IMR-90 (cell line): ENCODE data around the gene TYSND1. TPM values are rescaled to one million over a fixed set of nuclear protein-coding genes. Genes with fewer than 3 reads are reported as not detected.

Source experiments
- ATAC-seq: fragments of 200-7000 bp; cut with Tn5 transposase; 2 replicates; pipeline ENCODE4 v1.9.1; 2020; ENCODE audit warnings: low read depth, mild to moderate bottlenecking, moderate library complexity
- BruUV-seq: library from RNA; stranded (reverse); fragments of 400-500 nt; replicated peaks from 2 replicates; lab custom pipeline; 2021; lab: Mats Ljungman, UMichigan
- CTCF ChIA-PET: fragments of 300-600 bp; formaldehyde crosslinking; extraction: SDS; loops from one replicate; lab custom pipeline; 2021; ENCODE audit warnings: antibody characterized with exemption; lab: Yijun Ruan, JAX
- POLR2A ChIA-PET: fragments of 300-600 bp; sonication (Branson Sonifier 250); formaldehyde crosslinking; loops from one replicate; lab custom pipeline; 2022; ENCODE audit warnings: antibody characterized with exemption; ENCODE audit not compliant: unreplicated experiment; lab: Charles Lee
- DNase-seq: peaks from one replicate; pipeline ENCODE4 v3.0.0; 2013
- H2AFZ ChIP-seq: replicated peaks from 2 replicates; pipeline ENCODE3; 2013; ENCODE audit warnings: low read length, mild to moderate bottlenecking; ENCODE audit not compliant: poor library complexity
- H2AK5ac ChIP-seq: 2 replicates; pipeline ENCODE4 v1.6.1; 2013; ENCODE audit warnings: low read depth, low read length, inconsistent platforms
- H2AK9ac ChIP-seq: replicated peaks from 2 replicates; pipeline ENCODE3; 2013; ENCODE audit warnings: mild to moderate bottlenecking, low read depth, low read length, moderate library complexity; ENCODE audit not compliant: poor library complexity
- H2BK120ac ChIP-seq: 2 replicates; pipeline ENCODE4 v1.6.1; 2013; ENCODE audit warnings: low read depth, low read length, inconsistent platforms
- H2BK15ac ChIP-seq: 3 replicates; pipeline ENCODE4 v1.6.1; 2013; ENCODE audit warnings: low read depth, low read length, inconsistent platforms
- H2BK20ac ChIP-seq: 2 replicates; pipeline ENCODE4 v1.6.1; 2013; ENCODE audit warnings: low read depth, mild to moderate bottlenecking, inconsistent platforms, low read length, moderate library complexity
- H2BK5ac ChIP-seq: 2 replicates; pipeline ENCODE4 v1.6.1; 2013; ENCODE audit warnings: mild to moderate bottlenecking, low read depth, low read length, inconsistent platforms; ENCODE audit not compliant: poor library complexity, severe bottlenecking
- H3K14ac ChIP-seq: replicated peaks from 2 replicates; pipeline ENCODE4 v1.6.1; 2013; ENCODE audit warnings: low read depth, low read length, inconsistent platforms
- H3K18ac ChIP-seq: 2 replicates; pipeline ENCODE4 v1.6.1; 2013; ENCODE audit warnings: low read depth, low read length, control low read depth
- H3K23ac ChIP-seq: 2 replicates; pipeline ENCODE4 v1.6.1; 2013; ENCODE audit warnings: low read depth, low read length, inconsistent platforms
- H3K27ac ChIP-seq: 2 replicates; pipeline ENCODE4 v1.5.1; 2013; ENCODE audit warnings: mild to moderate bottlenecking, control low read depth, low read length; ENCODE audit not compliant: insufficient read depth
- H3K27me3 ChIP-seq: 2 replicates; pipeline ENCODE4 v1.6.1; 2013; ENCODE audit warnings: low read length; ENCODE audit not compliant: control insufficient read depth, insufficient read depth
- H3K36me3 ChIP-seq: 2 replicates; pipeline ENCODE4 v1.6.1; 2013; ENCODE audit warnings: low read length, mixed read lengths; ENCODE audit not compliant: control insufficient read depth, insufficient read depth
- H3K4ac ChIP-seq: 2 replicates; pipeline ENCODE4 v1.6.1; 2013; ENCODE audit warnings: low read depth, low read length, inconsistent platforms
- H3K4me1 ChIP-seq: 2 replicates; pipeline ENCODE4 v1.6.1; 2013; ENCODE audit warnings: low read length, mixed read lengths; ENCODE audit not compliant: control insufficient read depth, insufficient read depth
- H3K4me2 ChIP-seq: 2 replicates; pipeline ENCODE4 v1.6.1; 2013; ENCODE audit warnings: low read depth, mild to moderate bottlenecking, control low read depth, low read length, moderate library complexity
- H3K4me3 ChIP-seq: 2 replicates; pipeline ENCODE4 v1.5.1; 2013; ENCODE audit warnings: low read depth, mild to moderate bottlenecking, control low read depth, low read length, moderate library complexity; ENCODE audit not compliant: insufficient read depth
- H3K56ac ChIP-seq: 2 replicates; pipeline ENCODE4 v1.6.1; 2013; ENCODE audit warnings: low read length, inconsistent platforms; ENCODE audit not compliant: insufficient read depth; ENCODE audit errors: extremely low read depth
- H3K79me1 ChIP-seq, 2 experiments: 2 replicates each; pipeline ENCODE4 v1.6.1; 2013; ENCODE audit warnings: low read length in 2 of 2, inconsistent platforms in 1 of 2, low read depth in 1 of 2
- H3K9ac ChIP-seq: 2 replicates; pipeline ENCODE4 v1.6.1; 2013; ENCODE audit warnings: low read depth, low read length, control low read depth
- H3K9me1 ChIP-seq: 2 replicates; pipeline ENCODE4 v1.6.1; 2013; ENCODE audit warnings: low read length, inconsistent platforms; ENCODE audit not compliant: insufficient read depth
- H3K9me3 ChIP-seq: 2 replicates; pipeline ENCODE4 v1.6.1; 2013; ENCODE audit warnings: low read length; ENCODE audit not compliant: control insufficient read depth, insufficient read depth
- H4K20me1 ChIP-seq: 2 replicates; pipeline ENCODE4 v1.6.1; 2013; ENCODE audit warnings: low read length, inconsistent platforms; ENCODE audit not compliant: insufficient read depth
- H4K5ac ChIP-seq: 2 replicates; pipeline ENCODE4 v1.6.1; 2013; ENCODE audit warnings: mild to moderate bottlenecking, low read depth, low read length, control low read depth
- H4K8ac ChIP-seq, 2 experiments: 2 replicates each; pipeline ENCODE4 v1.6.1; 2013; ENCODE audit warnings: low read depth in 2 of 2, low read length in 2 of 2, control low read depth in 1 of 2, inconsistent platforms in 1 of 2
- H4K91ac ChIP-seq: 2 replicates; pipeline ENCODE4 v1.6.1; 2013; ENCODE audit warnings: low read depth, low read length, inconsistent platforms; ENCODE audit not compliant: insufficient read depth
- CEBPB ChIP-seq: IDR thresholded peaks from 2 replicates; pipeline ENCODE4 v1.6.1; 2012; ENCODE audit warnings: low read depth, low read length, improper control_type of control experiment
- CHD1 ChIP-seq: IDR thresholded peaks from 2 replicates; pipeline ENCODE4 v1.6.1; 2012; ENCODE audit warnings: low read depth, low read length, improper control_type of control experiment
- CTCF ChIP-seq: conservative IDR thresholded peaks from 2 replicates; pipeline ENCODE4 v1.5.1; 2012; ENCODE audit warnings: mild to moderate bottlenecking, low read depth, low read length, improper control_type of control experiment
- FOS ChIP-seq: fragments of 150-350 bp; IDR thresholded peaks from 2 replicates; pipeline ENCODE4 v1.6.1; 2016; ENCODE audit warnings: low read depth, low read length
- MXI1 ChIP-seq: IDR thresholded peaks from 2 replicates; pipeline ENCODE4 v1.6.1; 2012; ENCODE audit warnings: low read depth, mild to moderate bottlenecking, low read length, moderate library complexity, borderline replicate concordance
- NFE2L2 ChIP-seq: fragments of 150-350 bp; IDR thresholded peaks from 2 replicates; pipeline ENCODE4 v1.6.1; 2016; ENCODE audit warnings: low read depth, mild to moderate bottlenecking, low read length
- RCOR1 ChIP-seq: IDR thresholded peaks from 2 replicates; pipeline ENCODE4 v1.6.1; 2012; ENCODE audit warnings: mild to moderate bottlenecking, low read length, improper control_type of control experiment; ENCODE audit not compliant: insufficient replicate concordance
- WGBS, 2 experiments: methylation state at CpG; one replicate each; pipeline versions ENCODE4 v1.1.5 to v1.1.7; 2013; ENCODE audit warnings: missing lambda C conversion rate in 2 of 2; ENCODE audit not compliant: insufficient read length in 1 of 2; ENCODE audit errors: extremely low coverage in 2 of 2; 5-methylcytosine and 5-hydroxymethylcytosine counted together
- dilution Hi-C: fragments of 300-500 bp; cut with HindIII; formaldehyde crosslinking; loops from one replicate; pipeline ENCODE4 v1.14.3; 2018; ENCODE audit warnings: low sequenced_read_pairs; ENCODE audit not compliant: unreplicated experiment
- in situ Hi-C: fragments of 300-500 bp; cut with MboI; formaldehyde crosslinking; loops from 3 replicates; pipeline ENCODE4 v1.14.3; 2019; ENCODE audit warnings: low sequenced_read_pairs, inconsistent platforms, mixed read lengths
- intact Hi-C: fragments of 100-400 bp; cut with micrococcal nuclease; formaldehyde crosslinking; loops from 2 replicates; pipeline ENCODE4 v1.10.0; 2022
- polyA plus RNA-seq, 3 experiments: library from polyadenylated mRNA; depleted of rRNA; stranded (reverse); fragments of >200 nt; gene quantifications; 2 replicates each; pipeline ENCODE4 v1.2.3, GENCODE V29; 2012; ENCODE audit warnings: low replicate concordance in 1 of 3
- total RNA-seq: library from RNA; depleted of rRNA; stranded (reverse); fragments of >200 nt; gene quantifications from 2 replicates; pipeline ENCODE4 v1.2.3, GENCODE V29; 2012

Gene TYSND1
- total and polyA plus RNA-seq, 2 of the 4 experiments (the other 2 are of a cell fraction): 2.9 to 4.1 TPM

GRCh38 chr10:70140297-70140696 is 6.2 kb downstream of the TYSND1 start:
- Histone ChIP-seq H3K4me3 (no peak overlapping the region), H2AK9ac (no peak overlapping the region), H3K27ac (no peak overlapping the region), H3K18ac (no peak overlapping the region), H2BK15ac (no peak overlapping the region), H2BK5ac (no peak overlapping the region), H3K9ac (no peak overlapping the region), H3K4me2 (no peak overlapping the region), H3K14ac (no peak overlapping the region), H4K8ac (no peak overlapping the region), H4K91ac (no peak overlapping the region), H3K9me1 (peaks cover 10% of the 10 kb centered on the region; the same call in 1 of the 2 replicates), H3K4me1 (peaks cover 6% of the 10 kb centered on the region), H2BK20ac (no peak overlapping the region), H3K56ac (no peak overlapping the region), H2AFZ (no peak overlapping the region), H3K79me1 (peaks cover 26 to 32% of the 10 kb centered on the region in 2 experiments), H2BK120ac (no peak overlapping the region), H2AK5ac (no peak overlapping the region), H3K4ac (no peak overlapping the region), H3K9me3 (no peaks in the 10 kb centered on the region), H3K36me3 (peaks cover 13% of the 10 kb centered on the region), H3K27me3 (no peaks in the 10 kb centered on the region), H3K23ac (no peak overlapping the region), H4K20me1 (peaks cover 15% of the 10 kb centered on the region), H4K5ac (no peak overlapping the region)
- TF ChIP-seq CTCF: no peak
- TF ChIP-seq FOS: no peak
- TF ChIP-seq NFE2L2: no peak
- no peak for TF ChIP-seq CHD1
- TF ChIP-seq CEBPB: no peak
- TF ChIP-seq RCOR1: no peak
- TF ChIP-seq MXI1: no peak
- in situ Hi-C loops: no loop called here
- ATAC-seq (no peak), DNase-seq (no peak)
- no TSS peak for BruUV-seq
- ChIA-PET CTCF (interaction anchor here (1.2 kb wide), 1 partner anchor 24 kb away, joined by 3 read pairs; no protein-coding TSS in a partner anchor), POLR2A (no interaction called here)
- dilution Hi-C loops: no loop called here
- intact Hi-C loops: loop anchor here (10.0 kb wide), 2 partner anchors 165 to 335 kb away; partner anchors contain the start of gene COL13A1
- WGBS, 2 experiments: no CpG with 5 or more reads among the region's 5 CpGs
